OCI-LY1 (cell line): ENCODE measurements around the gene PRCP.

ENCODE experiments used
- CTCF ChIP-seq: fragments of 200-600 bp; sonication (generic), shearing (Covaris generic); IDR thresholded peaks from 2 replicates; pipeline ENCODE4 v1.5.1; 2017; ENCODE audit warnings: mild to moderate bottlenecking, antibody characterized with exemption, low read length, moderate library complexity, mixed read lengths
- EZH2 ChIP-seq: fragments of 200-600 bp; sonication (generic), shearing (Covaris generic); IDR thresholded peaks from 2 replicates; pipeline ENCODE4 v1.8.0; 2017; ENCODE audit warnings: borderline replicate concordance, mixed run types, mild to moderate bottlenecking, antibody characterized with exemption, low read length, moderate library complexity, mixed read lengths

GRCh38 chr11:82863209-82863608 lies 37.0 kb downstream of the PRCP start:
- TF ChIP-seq CTCF = no peak
- TF ChIP-seq EZH2 = no peak
